ENCODE results near the gene GPC4.

GPC4 gene

DNA sequence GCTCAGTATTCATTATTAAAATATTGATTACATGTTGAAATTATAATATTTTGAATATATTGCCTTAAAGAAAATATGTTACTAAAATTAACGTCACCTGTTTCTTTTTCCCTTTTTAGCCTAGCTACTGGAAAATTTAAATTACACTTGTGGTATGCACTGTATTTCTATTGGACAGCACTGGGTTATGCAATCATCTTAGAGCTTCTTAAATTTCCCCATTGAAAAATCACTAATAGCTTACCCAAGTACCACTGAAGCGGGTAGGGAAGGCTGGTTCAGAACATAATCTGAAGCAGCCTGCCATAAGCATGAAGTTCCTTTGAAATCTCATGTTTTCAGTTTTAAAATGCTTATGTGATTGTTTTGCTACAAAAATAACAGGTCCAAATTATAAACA is 147.7 kb downstream of the GPC4 start:
- TF ChIP-seq, protein P1, sequence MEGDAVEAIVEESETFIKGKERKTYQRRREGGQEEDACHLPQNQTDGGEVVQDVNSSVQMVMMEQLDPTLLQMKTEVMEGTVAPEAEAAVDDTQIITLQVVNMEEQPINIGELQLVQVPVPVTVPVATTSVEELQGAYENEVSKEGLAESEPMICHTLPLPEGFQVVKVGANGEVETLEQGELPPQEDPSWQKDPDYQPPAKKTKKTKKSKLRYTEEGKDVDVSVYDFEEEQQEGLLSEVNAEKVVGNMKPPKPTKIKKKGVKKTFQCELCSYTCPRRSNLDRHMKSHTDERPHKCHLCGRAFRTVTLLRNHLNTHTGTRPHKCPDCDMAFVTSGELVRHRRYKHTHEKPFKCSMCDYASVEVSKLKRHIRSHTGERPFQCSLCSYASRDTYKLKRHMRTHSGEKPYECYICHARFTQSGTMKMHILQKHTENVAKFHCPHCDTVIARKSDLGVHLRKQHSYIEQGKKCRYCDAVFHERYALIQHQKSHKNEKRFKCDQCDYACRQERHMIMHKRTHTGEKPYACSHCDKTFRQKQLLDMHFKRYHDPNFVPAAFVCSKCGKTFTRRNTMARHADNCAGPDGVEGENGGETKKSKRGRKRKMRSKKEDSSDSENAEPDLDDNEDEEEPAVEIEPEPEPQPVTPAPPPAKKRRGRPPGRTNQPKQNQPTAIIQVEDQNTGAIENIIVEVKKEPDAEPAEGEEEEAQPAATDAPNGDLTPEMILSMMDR (IDR thresholded peaks at IDR 0.05), result no peak
- H3K27ac ChIP-seq, result no peak overlapping the region

DNA sequence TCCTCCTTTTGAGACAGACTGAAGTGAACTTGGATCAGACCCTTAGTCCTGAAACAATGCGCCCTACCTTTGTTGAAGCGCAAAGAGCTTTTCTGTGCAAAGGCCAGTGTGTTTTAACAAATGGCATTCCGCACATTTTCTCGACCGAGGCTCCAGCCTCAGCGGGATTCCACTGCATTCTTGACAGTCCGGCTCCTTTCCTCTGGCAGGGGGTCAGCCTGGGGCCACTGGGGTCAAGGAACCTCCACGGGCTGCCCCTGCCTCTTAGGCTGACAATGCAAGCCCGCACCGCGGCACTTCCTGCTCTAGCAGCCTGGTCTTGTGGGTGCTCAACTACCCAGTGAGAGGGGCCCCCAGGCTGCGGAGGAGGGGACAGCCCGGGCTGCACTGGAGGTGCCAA is 150.0 kb downstream of the GPC4 start:
- Histone ChIP-seq H3K27ac (no peak overlapping the region), H3K9me3 (ENCODE audit: control insufficient read depth, low read length) (no peaks in the 10 kb centered on the region), H3K4me3 (ENCODE audit: low read depth, low read length) (no peak overlapping the region), H3K4me2 (ENCODE audit: low read length) (no peak overlapping the region), H3K79me2 (no peaks in the 10 kb centered on the region), H3K9ac (no peak overlapping the region), H3K4me1 (no peaks in the 10 kb centered on the region), H2AFZ (no peak overlapping the region), H3K27me3 (ENCODE audit: control insufficient read depth, insufficient read depth, low read length) (no peaks in the 10 kb centered on the region), H3K36me3 (ENCODE audit: control insufficient read depth, insufficient read depth, low read length) (no peaks in the 10 kb centered on the region)
- TF ChIP-seq, protein P1 (IDR thresholded peaks at IDR 0.05), result no peak

More for the DNA sequence above, 147.7 kb downstream of the GPC4 start:
- Histone ChIP-seq H3K9me3 (ENCODE audit: control insufficient read depth, low read length) (no peaks in the 10 kb centered on the region), H3K9ac (no peak overlapping the region), H3K36me3 (ENCODE audit: control insufficient read depth, insufficient read depth, low read length) (no peaks in the 10 kb centered on the region), H3K4me3 (ENCODE audit: low read depth, low read length) (no peak overlapping the region), H3K4me2 (ENCODE audit: low read length) (no peak overlapping the region), H2AFZ (no peak overlapping the region), H3K27me3 (ENCODE audit: control insufficient read depth, insufficient read depth, low read length) (no peaks in the 10 kb centered on the region), H3K4me1 (no peaks in the 10 kb centered on the region), H3K79me2 (no peaks in the 10 kb centered on the region)

DNA sequence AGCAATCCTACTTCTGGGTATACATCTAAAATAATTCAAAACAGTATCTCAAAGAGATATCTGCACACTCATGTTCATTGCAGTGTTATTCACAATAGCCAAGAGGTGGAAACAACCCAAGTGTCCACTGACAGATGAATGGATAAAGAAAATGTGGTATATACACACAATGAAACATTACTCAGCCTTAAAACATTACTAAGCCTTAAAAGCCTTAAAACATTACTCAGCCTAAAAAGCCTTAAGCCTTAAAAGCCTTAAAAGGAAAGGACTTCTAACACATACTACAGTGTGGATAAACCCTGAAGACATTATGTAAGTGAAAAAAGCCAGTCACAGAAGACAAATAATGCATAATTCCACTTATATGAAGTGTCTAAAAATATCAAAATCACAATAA is 156.8 kb downstream of the GPC4 start:
- H3K27me3 ChIP-seq (ENCODE audit: control insufficient read depth, insufficient read depth, low read length), result no peaks in the 10 kb centered on the region
- no peak overlapping the region for H3K27ac ChIP-seq
- H3K4me1 ChIP-seq, result no peaks in the 10 kb centered on the region
- H3K4me2 ChIP-seq (ENCODE audit: low read length), result no peak overlapping the region
- no peaks in the 10 kb centered on the region for H3K9me3 ChIP-seq (ENCODE audit: control insufficient read depth, low read length)
- H3K79me2 ChIP-seq, result no peaks in the 10 kb centered on the region
- H3K36me3 ChIP-seq (ENCODE audit: control insufficient read depth, insufficient read depth, low read length), result no peaks in the 10 kb centered on the region
- H2AFZ ChIP-seq, result no peak overlapping the region
- no peak overlapping the region for H3K9ac ChIP-seq
- TF ChIP-seq, protein P1 (IDR thresholded peaks at IDR 0.05), result no peak
- H3K4me3 ChIP-seq (ENCODE audit: low read depth, low read length), result no peak overlapping the region

DNA sequence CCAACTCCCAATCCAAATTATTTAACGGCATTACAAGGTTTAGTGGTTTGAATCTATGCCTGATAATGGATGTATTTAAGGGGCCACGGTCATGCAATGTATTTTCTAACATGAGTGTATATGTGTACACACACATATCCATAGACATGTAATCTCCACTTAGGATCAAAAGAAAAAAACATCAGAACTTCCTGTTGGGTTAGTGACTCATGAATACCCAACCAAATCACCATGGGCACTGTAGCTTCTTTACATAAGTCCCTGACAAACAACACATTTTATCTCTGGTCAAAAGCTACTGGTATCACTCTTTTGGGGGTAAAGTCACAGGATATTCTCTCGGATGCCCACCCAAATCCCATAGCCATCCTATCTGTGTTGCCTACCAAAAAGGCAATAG is 160.6 kb downstream of the GPC4 start:
- H3K27me3 ChIP-seq (ENCODE audit: control insufficient read depth, insufficient read depth, low read length), result no peaks in the 10 kb centered on the region
- TF ChIP-seq, protein P1 (IDR thresholded peaks at IDR 0.05), result no peak
- no peak overlapping the region for H3K27ac ChIP-seq
- no peak overlapping the region for H3K9ac ChIP-seq
- no peaks in the 10 kb centered on the region for H3K9me3 ChIP-seq (ENCODE audit: control insufficient read depth, low read length)
- H3K36me3 ChIP-seq (ENCODE audit: control insufficient read depth, insufficient read depth, low read length), result no peaks in the 10 kb centered on the region
- H2AFZ ChIP-seq, result no peak overlapping the region
- H3K79me2 ChIP-seq, result no peaks in the 10 kb centered on the region
- no peaks in the 10 kb centered on the region for H3K4me1 ChIP-seq
- no peak overlapping the region for H3K4me3 ChIP-seq (ENCODE audit: low read depth, low read length)
- H3K4me2 ChIP-seq (ENCODE audit: low read length), result no peak overlapping the region

DNA sequence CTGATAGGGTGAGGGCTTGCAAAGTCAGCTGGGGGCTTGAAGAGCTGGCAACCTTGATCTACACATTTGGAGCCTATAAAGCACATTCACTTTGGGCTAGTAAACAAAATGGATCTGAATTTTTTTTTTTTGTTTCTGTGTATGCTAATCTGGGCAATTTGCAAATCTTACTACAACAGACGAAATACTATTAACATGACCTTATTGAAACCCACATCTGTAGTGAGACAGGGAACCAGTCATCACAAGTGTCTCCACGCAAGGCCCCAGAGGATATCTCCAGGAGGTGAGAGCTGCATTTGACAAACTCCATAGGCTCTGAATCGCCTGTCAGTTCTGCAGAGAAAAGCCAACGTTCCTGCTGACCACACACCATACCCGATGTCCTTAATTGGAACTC is 164.1 kb downstream of the GPC4 start:
- TF ChIP-seq, protein P1 (IDR thresholded peaks at IDR 0.05), result no peak
- H3K27ac ChIP-seq, result no peak overlapping the region

More for the DNA sequence above, 164.1 kb downstream of the GPC4 start:
- Histone ChIP-seq H3K4me2 (ENCODE audit: low read length) (no peak overlapping the region), H3K27me3 (ENCODE audit: control insufficient read depth, insufficient read depth, low read length) (no peaks in the 10 kb centered on the region), H3K9me3 (ENCODE audit: control insufficient read depth, low read length) (no peaks in the 10 kb centered on the region), H3K36me3 (ENCODE audit: control insufficient read depth, insufficient read depth, low read length) (no peaks in the 10 kb centered on the region), H3K9ac (no peak overlapping the region), H3K4me3 (ENCODE audit: low read depth, low read length) (no peak overlapping the region), H3K79me2 (no peaks in the 10 kb centered on the region), H3K4me1 (no peaks in the 10 kb centered on the region), H2AFZ (no peak overlapping the region)

Data from parathyroid adenoma (tissue), 2 donors.